SK-N-SH (cell line): ENCODE results near the gene TDP1. TPM values are rescaled to one million over a fixed set of nuclear protein-coding genes. Genes with fewer than 3 reads are reported as not detected.

Source experiments
- CTCF ChIA-PET: fragments of 300-600, 350-600 bp; formaldehyde crosslinking; extraction: SDS; loops from one replicate; lab custom pipeline; 2021; lab: Yijun Ruan, JAX
- POLR2A ChIA-PET: fragments of 350-600 bp; sonication (Branson Sonifier 250); formaldehyde crosslinking; extraction: SDS; loops from one replicate; lab custom pipeline; 2020; ENCODE audit warnings: antibody characterized with exemption, inconsistent platforms; lab: Yijun Ruan, JAX
- DNase-seq: peaks from one replicate; pipeline ENCODE4 v3.0.0; 2012
- H2AFZ ChIP-seq: fragments of 200-600 bp; sonication (generic); 2 replicates; pipeline ENCODE4 v1.8.1; 2016; ENCODE audit warnings: antibody characterized with exemption, mild to moderate bottlenecking, low read depth
- H3F3A ChIP-seq: fragments of 200-600 bp; sonication (generic); replicated peaks from 2 replicates; pipeline ENCODE3; 2016; ENCODE audit warnings: antibody characterized with exemption, mild to moderate bottlenecking; ENCODE audit not compliant: insufficient read depth
- H3K27ac ChIP-seq, 2 experiments: fragments of 200-500 bp in 1 of 2; fragments of 200-600 bp in 1 of 2; sonication (Bioruptor generic) in 1 of 2; sonication (generic), shearing (Covaris generic) in 1 of 2; 2 replicates each; pipeline versions ENCODE4 v1.5.1 to v1.6.1; 2014 to 2016; ENCODE audit warnings: low read depth in 2 of 2, inconsistent platforms in 1 of 2, low read length in 1 of 2, mild to moderate bottlenecking in 1 of 2, mixed read lengths in 1 of 2
- H3K27me3 ChIP-seq: fragments of 200-600 bp; sonication (generic), shearing (Covaris generic); 2 replicates; pipeline ENCODE4 v1.6.1; 2016; ENCODE audit warnings: mixed run types; ENCODE audit not compliant: insufficient read depth
- H3K36me3 ChIP-seq, 2 experiments: fragments of 200-500 bp in 1 of 2; fragments of 200-600 bp in 1 of 2; sonication (Bioruptor generic) in 1 of 2; sonication (generic) in 1 of 2; replicated peaks in 1 of 2; 2 replicates each; pipeline versions ENCODE3 to v1.5.1; 2014 to 2016; ENCODE audit warnings: low read length in 1 of 2, mild to moderate bottlenecking in 1 of 2; ENCODE audit not compliant: insufficient read depth in 2 of 2, control insufficient read depth in 1 of 2
- H3K4me1 ChIP-seq, 2 experiments: fragments of 200-500 bp in 1 of 2; fragments of 200-600 bp in 1 of 2; sonication (Bioruptor generic) in 1 of 2; sonication (generic), shearing (Covaris generic) in 1 of 2; 2 replicates each; pipeline versions ENCODE4 v1.5.1 to v1.6.1; 2014 to 2016; ENCODE audit warnings: low read depth in 1 of 2, low read length in 1 of 2, mixed run types in 1 of 2; ENCODE audit not compliant: insufficient read depth in 2 of 2, control insufficient read depth in 1 of 2
- H3K4me2 ChIP-seq: fragments of 200-600 bp; sonication (generic), shearing (Covaris generic); 2 replicates; pipeline ENCODE4 v1.6.1; 2017; ENCODE audit warnings: mixed run types
- H3K4me3 ChIP-seq, 2 experiments: fragments of 200-500 bp in 1 of 2; fragments of 200-600 bp in 1 of 2; sonication (Bioruptor generic) in 1 of 2; sonication (generic), shearing (Covaris generic) in 1 of 2; 2 replicates each; pipeline versions ENCODE4 v1.5.1 to v1.8.1; 2014 to 2016; ENCODE audit warnings: low read depth in 2 of 2, inconsistent platforms in 1 of 2, low read length in 1 of 2, mild to moderate bottlenecking in 1 of 2, mixed read lengths in 1 of 2, moderate library complexity in 1 of 2
- H3K79me2 ChIP-seq: fragments of 200-600 bp; sonication (generic); 2 replicates; pipeline ENCODE4 v1.8.1; 2017; ENCODE audit warnings: mild to moderate bottlenecking; ENCODE audit not compliant: insufficient read depth
- H3K9ac ChIP-seq: fragments of 200-600 bp; sonication (generic); 2 replicates; pipeline ENCODE4 v1.6.1; 2017; ENCODE audit warnings: mixed run types
- H3K9me2 ChIP-seq: fragments of 200-600 bp; sonication (generic); 2 replicates; pipeline ENCODE4 v1.6.1; 2017; ENCODE audit warnings: mixed run types
- H3K9me3 ChIP-seq: fragments of 200-600 bp; sonication (generic); 2 replicates; pipeline ENCODE4 v1.6.1; 2017; ENCODE audit warnings: mixed run types, mild to moderate bottlenecking, moderate library complexity
- H4K20me1 ChIP-seq: fragments of 200-600 bp; sonication (generic); 2 replicates; pipeline ENCODE4 v1.6.1; 2017; ENCODE audit warnings: mild to moderate bottlenecking, mixed run types; ENCODE audit not compliant: insufficient read depth
- EP300 ChIP-seq, 2 experiments: IDR thresholded peaks; 2 replicates each; pipeline versions ENCODE4 v1.4.0 to v1.6.1; 2012; ENCODE audit warnings: borderline replicate concordance in 1 of 2, low read depth in 1 of 2, low read length in 1 of 2
- GATA2 ChIP-seq: sonication (generic); formaldehyde crosslinking; IDR thresholded peaks from 2 replicates; pipeline ENCODE4 v1.5.0; 2020; ENCODE audit warnings: mild to moderate bottlenecking, missing genetic modification reagents
- IRF3 ChIP-seq: fragments of 150-350 bp; IDR thresholded peaks from 2 replicates; pipeline ENCODE4 v1.6.1; 2016; ENCODE audit warnings: mild to moderate bottlenecking, low read depth, low read length
- JUND ChIP-seq: IDR thresholded peaks from 2 replicates; pipeline ENCODE4 v1.4.0; 2012
- MEF2A ChIP-seq: IDR thresholded peaks from 2 replicates; pipeline ENCODE4 v1.4.0; 2012; ENCODE audit warnings: low read depth, borderline replicate concordance
- NRF1 ChIP-seq: IDR thresholded peaks from 2 replicates; pipeline ENCODE4 v1.6.1; 2012; ENCODE audit warnings: low read depth, mild to moderate bottlenecking, low read length
- PBX3 ChIP-seq: IDR thresholded peaks from 2 replicates; pipeline ENCODE4; 2012
- RAD21 ChIP-seq: IDR thresholded peaks from 2 replicates; pipeline ENCODE4 v1.6.1; 2012; ENCODE audit warnings: mild to moderate bottlenecking, low read length
- RXRA ChIP-seq: IDR thresholded peaks from 2 replicates; pipeline ENCODE4 v1.4.0; 2012; ENCODE audit warnings: low read depth, mild to moderate bottlenecking, borderline replicate concordance
- USF2 ChIP-seq: fragments of 150-350 bp; IDR thresholded peaks from 2 replicates; pipeline ENCODE4 v1.6.1; 2017; ENCODE audit warnings: antibody characterized with exemption, low read length, low read depth, borderline replicate concordance
- ZBTB33 ChIP-seq: IDR thresholded peaks from 2 replicates; pipeline ENCODE4 v1.4.0; 2012; ENCODE audit warnings: low read depth, borderline replicate concordance
- WGBS: methylation state at CpG from one replicate; pipeline ENCODE4 v1.1.6; 2017; ENCODE audit warnings: low lambda C conversion rate; 5-methylcytosine and 5-hydroxymethylcytosine counted together
- polyA plus RNA-seq, 3 experiments: library from polyadenylated mRNA; depleted of rRNA; stranded (reverse); fragments of >200 nt; gene quantifications; 2 replicates each; pipeline ENCODE4 v1.2.3, GENCODE V29; 2012

Gene TDP1
- polyA plus RNA-seq, 1 of the 3 experiments (the other 2 are of a cell fraction), result 14.5 TPM

- TF ChIP-seq EP300 (IDR thresholded peaks at IDR 0.05; ENCODE audit: borderline replicate concordance in 1 of 2, low read depth in 1 of 2, low read length in 1 of 2) (no peak), USF2 (no peak)
- TF ChIP-seq, all 33 proteins: peak for 0
- DNase-seq, result no peak
- 83% methylated on average over 3 of the region's 3 CpGs for WGBS
- H3K9me3 ChIP-seq, result no peaks in the 10 kb centered on the region; the same call in 1 of the 2 replicates
- CTCF ChIA-PET, result interaction anchor here (0.5 to 1.9 kb wide), 2 partner anchors 195 to 402 kb away, joined by 3 to 7 read pairs; no protein-coding TSS in a partner anchor
- no peaks in the 10 kb centered on the region for H3F3A ChIP-seq
- no peaks in the 10 kb centered on the region for H4K20me1 ChIP-seq
- no peak overlapping the region for H3K4me3 ChIP-seq
- H3K36me3 ChIP-seq, result peaks cover 39 to 46% of the 10 kb centered on the region in 2 experiments
- H3K79me2 ChIP-seq, result no peaks in the 10 kb centered on the region
- POLR2A ChIA-PET, result no interaction called here
- H3K4me2 ChIP-seq, result no peak overlapping the region
- no peaks in the 10 kb centered on the region for H3K27me3 ChIP-seq
- H3K4me1 ChIP-seq, result no peaks in the 10 kb centered on the region; a peak in 1 of 4 replicates
- no peak overlapping the region for H3K27ac ChIP-seq
- H2AFZ ChIP-seq, result no peak overlapping the region
- no peaks in the 10 kb centered on the region for H3K9me2 ChIP-seq
- H3K9ac ChIP-seq, result no peak overlapping the region
Measured at GRCh38 chr14:90040411-90040810, 84.7 kb downstream of the TDP1 start.

- no peaks in the 10 kb centered on the region for H3K9me2 ChIP-seq
- no peak overlapping the region for H3K27ac ChIP-seq
- DNase-seq, result no peak
- no peaks in the 10 kb centered on the region for H3F3A ChIP-seq
- CTCF ChIA-PET, result no interaction called here
- H3K36me3 ChIP-seq, result peaks cover 18 to 35% of the 10 kb centered on the region in 2 experiments
- POLR2A ChIA-PET, result no interaction called here
- TF ChIP-seq NRF1, result no peak
- no peak for TF ChIP-seq USF2
- no peak for TF ChIP-seq ZBTB33
- no peak for TF ChIP-seq RAD21
- TF ChIP-seq MEF2A, result no peak
- TF ChIP-seq IRF3, result no peak
- no peak for TF ChIP-seq JUND
- no peak for TF ChIP-seq GATA2 (CRISPR knock-in tag)
- TF ChIP-seq PBX3, result no peak
- no peak for TF ChIP-seq RXRA
- WGBS, result 93% methylated on average over 9 of the region's 9 CpGs
- H3K9ac ChIP-seq, result no peak overlapping the region
- no peak overlapping the region for H2AFZ ChIP-seq
- no peaks in the 10 kb centered on the region for H3K79me2 ChIP-seq
- H3K4me3 ChIP-seq, result no peak overlapping the region
- H3K4me2 ChIP-seq, result no peak overlapping the region
- no peaks in the 10 kb centered on the region; the same call in 1 of the 2 replicates for H3K9me3 ChIP-seq
- H4K20me1 ChIP-seq, result no peaks in the 10 kb centered on the region
- no peaks in the 10 kb centered on the region; a peak in 1 of 4 replicates for H3K4me1 ChIP-seq
- no peaks in the 10 kb centered on the region for H3K27me3 ChIP-seq
Measured at GRCh38 chr14:90042496-90043252, 86.9 kb downstream of the TDP1 start.
